HepG2 (cell line): Measurements from ENCODE around the gene PIP5K1A. TPM values are rescaled to one million over a fixed set of nuclear protein-coding genes. Genes with fewer than 3 reads are reported as not detected.
A peak's percentile ranks its signal among the peaks of the same experiment; 100 is the strongest.

Experiments used
- ATF7-NPFF ChIP-seq: sonication (generic); formaldehyde crosslinking; IDR thresholded peaks from 2 replicates; pipeline ENCODE4 v1.8.1; 2023; ENCODE audit warnings: mild to moderate bottlenecking, low read depth, missing genetic modification reagents, moderate library complexity
- ATRX ChIP-seq: sonication (generic); formaldehyde crosslinking; IDR thresholded peaks from 2 replicates; pipeline ENCODE4 v1.4.0; 2020; ENCODE audit warnings: missing genetic modification reagents, borderline replicate concordance
- BORCS8-MEF2B ChIP-seq: sonication (generic); formaldehyde crosslinking; IDR thresholded peaks from 2 replicates; pipeline ENCODE4 v1.8.0; 2022; ENCODE audit warnings: mild to moderate bottlenecking, missing genetic modification reagents
- EHMT2 ChIP-seq: fragments of 200-600 bp; sonication (generic); IDR thresholded peaks from 2 replicates; pipeline ENCODE4 v1.7.0; 2017; ENCODE audit warnings: antibody characterized with exemption, low read depth, low read length, borderline replicate concordance
- FLYWCH1 ChIP-seq: sonication (generic); formaldehyde crosslinking; IDR thresholded peaks from 2 replicates; pipeline ENCODE4 v1.8.1; 2023; ENCODE audit warnings: mild to moderate bottlenecking, missing genetic modification reagents
- FOXA3 ChIP-seq: IDR thresholded peaks from 2 replicates; pipeline ENCODE4 v1.6.1; 2016; ENCODE audit warnings: missing genetic modification reagents, missing compliant biosample characterization
- MEIS1 ChIP-seq: sonication (generic); formaldehyde crosslinking; IDR thresholded peaks from 2 replicates; pipeline ENCODE4 v1.9.0; 2021; ENCODE audit warnings: mild to moderate bottlenecking, missing genetic modification reagents, moderate library complexity, borderline replicate concordance
- PCBP1 ChIP-seq: fragments of 200-400 bp; formaldehyde crosslinking; IDR thresholded peaks from 2 replicates; pipeline ENCODE4 v1.6.1; 2017; ENCODE audit warnings: mild to moderate bottlenecking, low read depth, low read length, borderline replicate concordance
- RFX1 ChIP-seq: fragments of 450-650 bp; IDR thresholded peaks from 2 replicates; pipeline ENCODE4 v1.6.1; 2017
- RXRB ChIP-seq: IDR thresholded peaks from 2 replicates; pipeline ENCODE4 v1.6.1; 2016; ENCODE audit warnings: borderline replicate concordance, missing genetic modification reagents, missing compliant biosample characterization
- SOX6 ChIP-seq, 2 experiments: fragments of 450-650 bp in 1 of 2; sonication (generic) in 1 of 2; formaldehyde crosslinking in 1 of 2; IDR thresholded peaks; 2 replicates each; pipeline versions ENCODE4 v1.4.0 to v1.6.1; 2017 to 2020; ENCODE audit warnings: antibody characterized with exemption in 1 of 2, mild to moderate bottlenecking in 1 of 2, missing genetic modification reagents in 1 of 2
- TEAD2 ChIP-seq: sonication (generic); formaldehyde crosslinking; IDR thresholded peaks from 2 replicates; pipeline ENCODE4 v1.9.0; 2021; ENCODE audit warnings: missing genetic modification reagents
- U2AF1 ChIP-seq: fragments of 200-400 bp; formaldehyde crosslinking; optimal IDR thresholded peaks from 2 replicates; pipeline ENCODE3; 2017; ENCODE audit warnings: mild to moderate bottlenecking, low read depth, low read length
- ZNF431 ChIP-seq: sonication (generic); formaldehyde crosslinking; IDR thresholded peaks from 2 replicates; pipeline ENCODE4 v1.9.0; 2022; ENCODE audit warnings: missing genetic modification reagents, low read depth, mild to moderate bottlenecking, borderline replicate concordance
- ZNF607 ChIP-seq: sonication (generic); formaldehyde crosslinking; IDR thresholded peaks from 2 replicates; pipeline ENCODE4 v1.5.1; 2020; ENCODE audit warnings: missing genetic modification reagents, mild to moderate bottlenecking, borderline replicate concordance
- ZNF878 ChIP-seq: sonication (generic); formaldehyde crosslinking; IDR thresholded peaks from 2 replicates; pipeline ENCODE4 v1.8.1; 2023; ENCODE audit warnings: mild to moderate bottlenecking, missing genetic modification reagents, moderate library complexity
- polyA plus RNA-seq, 8 experiments: library from polyadenylated mRNA; depleted of rRNA in 3 of 8; stranded (reverse) in 7 of 8; unstranded in 1 of 8; fragments of >200 nt; fragmentation: Illumina TruSeq in 4 of 8; extraction: Trizol in 4 of 8; gene quantifications; 2 replicates each; pipeline versions ENCODE4 v1.2.1 to v1.2.3, GENCODE V29; 2011 to 2016; ENCODE audit warnings: low read depth in 4 of 8, missing spikeins in 1 of 8, mixed read lengths in 1 of 8; ENCODE audit not compliant: insufficient read depth in 1 of 8
- total RNA-seq, 5 experiments: library from RNA; depleted of rRNA; stranded (reverse); fragments of >200 nt; fragmentation: Illumina TruSeq; extraction: Trizol; gene quantifications; 2 replicates each; pipeline ENCODE4 v1.2.3, GENCODE V29; 2016; ENCODE audit warnings: low read depth in 1 of 5
- TF ChIP-seq, protein P1 (sequence below): sonication (generic); formaldehyde crosslinking; IDR thresholded peaks from 2 replicates; pipeline ENCODE4; 2020; ENCODE audit warnings: missing genetic modification reagents, mild to moderate bottlenecking, borderline replicate concordance
- TF ChIP-seq, protein P2 (sequence below): sonication (generic); formaldehyde crosslinking; IDR thresholded peaks from 2 replicates; pipeline ENCODE4 v1.8.0; 2022; ENCODE audit warnings: mild to moderate bottlenecking, missing genetic modification reagents; ENCODE audit not compliant: insufficient replicate concordance
- TF ChIP-seq, protein P3 (sequence below): sonication (generic); formaldehyde crosslinking; IDR thresholded peaks from 2 replicates; pipeline ENCODE4 v1.5.0; 2020; ENCODE audit warnings: mild to moderate bottlenecking, missing genetic modification reagents
- TF ChIP-seq, protein P4 (sequence below): sonication (generic); formaldehyde crosslinking; IDR thresholded peaks from 2 replicates; pipeline ENCODE4 v1.4.0; 2020; ENCODE audit warnings: missing genetic modification reagents

PIP5K1A gene
- total and polyA plus RNA-seq, 2 of the 13 experiments (the other 11 are each of a cell fraction or from before 2014, with no cell fraction given), result 45.3 to 65.1 TPM

DNA sequence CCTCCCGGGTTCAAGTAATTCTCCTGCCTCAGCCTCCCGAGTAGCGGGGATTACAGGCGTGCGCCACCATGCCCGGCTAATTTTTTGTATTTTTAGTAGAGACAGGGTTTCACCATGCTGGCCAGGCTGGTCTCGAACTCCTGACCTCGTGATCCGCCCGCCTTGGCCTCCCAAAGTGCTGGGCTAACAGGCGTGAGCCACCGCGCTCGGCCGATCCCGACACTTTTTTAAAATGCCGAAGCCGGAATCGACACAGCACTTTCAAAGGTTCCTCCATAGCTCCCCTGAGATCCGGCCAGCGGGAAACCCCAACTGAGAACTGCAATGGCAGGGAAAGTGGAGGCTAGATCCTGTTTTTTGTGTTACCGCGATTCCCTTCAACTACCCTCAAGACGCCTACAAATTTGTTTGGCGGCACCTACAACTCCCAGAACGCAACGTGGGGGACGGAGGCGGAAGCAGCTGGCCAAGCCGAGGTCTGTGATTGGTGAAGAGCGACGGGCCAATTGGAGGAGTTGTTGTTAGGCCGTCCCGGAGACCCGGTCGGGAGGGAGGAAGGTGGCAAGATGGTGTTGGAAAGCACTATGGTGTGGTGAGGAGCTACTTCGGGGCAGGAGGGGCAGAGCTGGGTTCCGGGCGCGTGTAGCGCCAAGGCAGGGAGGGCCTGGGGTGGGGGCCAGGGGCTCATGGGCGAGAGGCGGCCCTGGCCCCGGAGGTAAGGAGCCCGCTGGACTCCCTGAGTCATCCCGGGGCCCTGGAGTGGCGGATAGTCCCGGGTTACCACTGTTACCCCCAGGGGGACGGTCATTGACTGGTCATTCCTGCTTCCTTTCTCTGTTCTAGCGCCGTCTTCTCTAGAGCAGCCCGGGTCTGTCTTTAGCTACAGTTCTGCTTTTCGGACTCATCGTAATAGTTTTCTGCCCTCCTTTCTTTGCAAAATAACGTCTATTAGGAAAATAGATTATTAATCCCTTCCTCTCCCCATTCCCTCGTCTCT, 56.2 kb downstream of the PIP5K1A start, which contains the start of gene PSMD4 (continued):
- peak; percentile 52; the same call in 1 of the 2 replicates for TF ChIP-seq FOXA3 (CRISPR knock-in tag)
- TF ChIP-seq, protein P1, sequence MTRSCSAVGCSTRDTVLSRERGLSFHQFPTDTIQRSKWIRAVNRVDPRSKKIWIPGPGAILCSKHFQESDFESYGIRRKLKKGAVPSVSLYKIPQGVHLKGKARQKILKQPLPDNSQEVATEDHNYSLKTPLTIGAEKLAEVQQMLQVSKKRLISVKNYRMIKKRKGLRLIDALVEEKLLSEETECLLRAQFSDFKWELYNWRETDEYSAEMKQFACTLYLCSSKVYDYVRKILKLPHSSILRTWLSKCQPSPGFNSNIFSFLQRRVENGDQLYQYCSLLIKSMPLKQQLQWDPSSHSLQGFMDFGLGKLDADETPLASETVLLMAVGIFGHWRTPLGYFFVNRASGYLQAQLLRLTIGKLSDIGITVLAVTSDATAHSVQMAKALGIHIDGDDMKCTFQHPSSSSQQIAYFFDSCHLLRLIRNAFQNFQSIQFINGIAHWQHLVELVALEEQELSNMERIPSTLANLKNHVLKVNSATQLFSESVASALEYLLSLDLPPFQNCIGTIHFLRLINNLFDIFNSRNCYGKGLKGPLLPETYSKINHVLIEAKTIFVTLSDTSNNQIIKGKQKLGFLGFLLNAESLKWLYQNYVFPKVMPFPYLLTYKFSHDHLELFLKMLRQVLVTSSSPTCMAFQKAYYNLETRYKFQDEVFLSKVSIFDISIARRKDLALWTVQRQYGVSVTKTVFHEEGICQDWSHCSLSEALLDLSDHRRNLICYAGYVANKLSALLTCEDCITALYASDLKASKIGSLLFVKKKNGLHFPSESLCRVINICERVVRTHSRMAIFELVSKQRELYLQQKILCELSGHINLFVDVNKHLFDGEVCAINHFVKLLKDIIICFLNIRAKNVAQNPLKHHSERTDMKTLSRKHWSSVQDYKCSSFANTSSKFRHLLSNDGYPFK, result peak; percentile 98
- no peak for TF ChIP-seq PCBP1
- TF ChIP-seq ATRX (CRISPR knock-in tag), result no peak
- peak; percentile 81; the same call in 1 of the 2 replicates for TF ChIP-seq ATF7-NPFF (CRISPR knock-in tag)
- TF ChIP-seq RXRB (CRISPR knock-in tag), result peak; percentile 65; the same call in 1 of the 2 replicates
- 0 out of 2 replicates have a peak, but pooled peaks have one; percentile 41 for TF ChIP-seq ZNF878
- no peak for TF ChIP-seq SOX6 (IDR thresholded peaks at IDR 0.05)
- peak; percentile 43 for TF ChIP-seq SOX6 (CRISPR knock-in tag; IDR thresholded peaks at IDR 0.05)
- no peak for TF ChIP-seq TEAD2 (CRISPR knock-in tag)
- TF ChIP-seq, protein P2, sequence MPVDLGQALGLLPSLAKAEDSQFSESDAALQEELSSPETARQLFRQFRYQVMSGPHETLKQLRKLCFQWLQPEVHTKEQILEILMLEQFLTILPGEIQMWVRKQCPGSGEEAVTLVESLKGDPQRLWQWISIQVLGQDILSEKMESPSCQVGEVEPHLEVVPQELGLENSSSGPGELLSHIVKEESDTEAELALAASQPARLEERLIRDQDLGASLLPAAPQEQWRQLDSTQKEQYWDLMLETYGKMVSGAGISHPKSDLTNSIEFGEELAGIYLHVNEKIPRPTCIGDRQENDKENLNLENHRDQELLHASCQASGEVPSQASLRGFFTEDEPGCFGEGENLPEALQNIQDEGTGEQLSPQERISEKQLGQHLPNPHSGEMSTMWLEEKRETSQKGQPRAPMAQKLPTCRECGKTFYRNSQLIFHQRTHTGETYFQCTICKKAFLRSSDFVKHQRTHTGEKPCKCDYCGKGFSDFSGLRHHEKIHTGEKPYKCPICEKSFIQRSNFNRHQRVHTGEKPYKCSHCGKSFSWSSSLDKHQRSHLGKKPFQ (CRISPR knock-in tag), result no peak
- no peak; the same call in 1 of the 2 replicates for TF ChIP-seq ZNF607 (CRISPR knock-in tag)
- TF ChIP-seq MEIS1 (CRISPR knock-in tag), result no peak
- TF ChIP-seq ZNF431 (CRISPR knock-in tag), result no peak
- TF ChIP-seq EHMT2, result no peak
- TF ChIP-seq, protein P3, sequence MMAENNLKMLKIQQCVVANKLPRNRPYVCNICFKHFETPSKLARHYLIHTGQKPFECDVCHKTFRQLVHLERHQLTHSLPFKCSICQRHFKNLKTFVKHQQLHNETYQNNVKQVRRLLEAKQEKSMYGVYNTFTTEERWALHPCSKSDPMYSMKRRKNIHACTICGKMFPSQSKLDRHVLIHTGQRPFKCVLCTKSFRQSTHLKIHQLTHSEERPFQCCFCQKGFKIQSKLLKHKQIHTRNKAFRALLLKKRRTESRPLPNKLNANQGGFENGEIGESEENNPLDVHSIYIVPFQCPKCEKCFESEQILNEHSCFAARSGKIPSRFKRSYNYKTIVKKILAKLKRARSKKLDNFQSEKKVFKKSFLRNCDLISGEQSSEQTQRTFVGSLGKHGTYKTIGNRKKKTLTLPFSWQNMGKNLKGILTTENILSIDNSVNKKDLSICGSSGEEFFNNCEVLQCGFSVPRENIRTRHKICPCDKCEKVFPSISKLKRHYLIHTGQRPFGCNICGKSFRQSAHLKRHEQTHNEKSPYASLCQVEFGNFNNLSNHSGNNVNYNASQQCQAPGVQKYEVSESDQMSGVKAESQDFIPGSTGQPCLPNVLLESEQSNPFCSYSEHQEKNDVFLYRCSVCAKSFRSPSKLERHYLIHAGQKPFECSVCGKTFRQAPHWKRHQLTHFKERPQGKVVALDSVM (CRISPR knock-in tag), result peak; percentile 52; the same call in 1 of the 2 replicates
- TF ChIP-seq FLYWCH1 (CRISPR knock-in tag), result no peak
- TF ChIP-seq, protein P4, sequence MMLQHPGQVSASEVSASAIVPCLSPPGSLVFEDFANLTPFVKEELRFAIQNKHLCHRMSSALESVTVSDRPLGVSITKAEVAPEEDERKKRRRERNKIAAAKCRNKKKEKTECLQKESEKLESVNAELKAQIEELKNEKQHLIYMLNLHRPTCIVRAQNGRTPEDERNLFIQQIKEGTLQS (CRISPR knock-in tag), result no peak
- peak; percentile 67; the same call in 1 of the 2 replicates for TF ChIP-seq BORCS8-MEF2B (CRISPR knock-in tag)
- TF ChIP-seq RFX1, result no peak
- TF ChIP-seq U2AF1, result no peak
